NB4 (cell line): ENCODE data around the gene CADM3.

Source experiments
- CTCF ChIP-seq: IDR thresholded peaks from one replicate; pipeline ENCODE4 v1.5.1; 2012; ENCODE audit warnings: low read depth, low read length
- POLR2A ChIP-seq: IDR thresholded peaks from 2 replicates; pipeline ENCODE4 v1.6.1; 2011; ENCODE audit warnings: mild to moderate bottlenecking; ENCODE audit not compliant: insufficient read length; ENCODE audit errors: extremely low read depth
- TF ChIP-seq, protein P1 (sequence below): IDR thresholded peaks from 2 replicates; pipeline ENCODE4 v1.6.1; 2011; ENCODE audit warnings: low read depth, low read length

DNA sequence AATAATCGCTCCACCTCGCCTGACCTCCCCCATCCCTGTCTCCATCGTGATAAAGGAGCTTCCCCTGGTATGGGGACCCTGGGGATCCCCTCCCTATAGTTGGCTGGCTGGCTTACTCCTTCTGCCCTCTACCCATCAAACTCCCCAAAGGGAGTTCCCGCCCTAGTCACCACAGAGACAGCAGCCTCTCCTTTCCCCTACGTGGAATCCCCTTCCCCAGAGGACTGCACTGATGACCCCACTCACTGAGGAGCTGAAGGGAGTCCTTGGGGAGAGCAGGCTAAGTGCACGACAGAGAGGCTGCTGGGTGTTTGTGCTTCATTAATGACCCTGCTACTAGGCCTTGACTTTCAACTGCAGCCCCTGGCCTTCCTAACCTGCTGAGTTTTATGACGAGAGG is 1.9 kb downstream of the CADM3 start:
- TF ChIP-seq CTCF (no peak), POLR2A (no peak)
- TF ChIP-seq, protein P1, sequence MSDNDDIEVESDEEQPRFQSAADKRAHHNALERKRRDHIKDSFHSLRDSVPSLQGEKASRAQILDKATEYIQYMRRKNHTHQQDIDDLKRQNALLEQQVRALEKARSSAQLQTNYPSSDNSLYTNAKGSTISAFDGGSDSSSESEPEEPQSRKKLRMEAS: no peak
